GM18868 (cell line): ENCODE results near the gene C4A.
"Not testable (repeated sequence)": the region's sequence is repeated elsewhere in the genome, so short reads cannot be mapped to it uniquely, and the experiment has no call there.

Source experiments
- ATAC-seq: cut with Tn5 transposase; IDR thresholded peaks from one replicate; pipeline ENCODE4 v1.9.1; 2021; ENCODE audit warnings: mild to moderate bottlenecking, moderate library complexity; ENCODE audit not compliant: unreplicated experiment

Gene C4A

DNA sequence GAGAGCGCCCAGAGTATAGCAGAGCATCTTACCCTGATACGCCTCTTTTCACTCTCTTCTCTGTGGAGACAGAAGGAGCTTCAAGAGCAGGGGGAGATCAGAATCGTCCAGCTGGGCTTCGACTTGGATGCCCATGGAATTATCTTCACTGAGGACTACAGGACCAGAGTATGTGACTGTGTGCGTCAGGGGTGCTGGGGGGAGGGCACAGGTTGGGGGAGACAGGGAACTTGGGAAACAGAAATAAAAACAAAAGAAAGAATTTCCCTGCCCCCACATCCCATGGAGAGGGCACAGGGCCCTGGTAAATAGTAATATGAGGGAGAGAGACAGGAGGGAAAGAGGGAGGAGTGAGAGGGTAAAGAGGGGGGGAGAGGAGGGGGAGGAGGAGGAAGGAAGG, 3.0 kb upstream of the C4A start:
- ATAC-seq: no peak

GRCh38 chr6:31979238-31979898, 2.5 kb upstream of the C4A start:
- ATAC-seq: no peak

- not testable (repeated sequence) for ATAC-seq
Observed at GRCh38 chr6:31980195-31980876, 1.5 kb upstream of the C4A start.

- ATAC-seq: not testable (repeated sequence)
Observed at GRCh38 chr6:31980998-31981397, 859 bp upstream of the C4A start.

DNA sequence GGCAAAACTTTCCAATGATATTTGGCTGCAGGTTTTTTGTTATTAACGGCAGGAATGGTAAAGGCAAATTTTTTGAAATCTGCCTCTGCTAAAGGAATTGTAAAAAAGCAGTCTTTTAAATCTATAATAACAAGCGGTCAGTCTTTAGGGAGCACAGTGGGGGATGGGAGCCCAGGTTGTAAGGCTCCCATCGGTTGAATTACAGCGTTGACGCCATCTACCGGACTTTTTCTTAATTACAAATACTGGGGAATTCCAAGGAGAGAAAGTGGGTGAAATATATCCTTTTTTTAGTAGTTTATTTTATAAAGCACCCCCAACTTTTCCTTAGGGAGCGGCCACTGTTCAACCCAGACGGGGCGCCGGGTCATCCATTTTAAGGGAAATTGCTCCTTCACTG, 7.5 kb downstream of the C4A start:
- not testable (repeated sequence) for ATAC-seq

- not testable (repeated sequence) for ATAC-seq
Observed at GRCh38 chr6:31994421-31994820, 12.6 kb downstream of the C4A start.

DNA sequence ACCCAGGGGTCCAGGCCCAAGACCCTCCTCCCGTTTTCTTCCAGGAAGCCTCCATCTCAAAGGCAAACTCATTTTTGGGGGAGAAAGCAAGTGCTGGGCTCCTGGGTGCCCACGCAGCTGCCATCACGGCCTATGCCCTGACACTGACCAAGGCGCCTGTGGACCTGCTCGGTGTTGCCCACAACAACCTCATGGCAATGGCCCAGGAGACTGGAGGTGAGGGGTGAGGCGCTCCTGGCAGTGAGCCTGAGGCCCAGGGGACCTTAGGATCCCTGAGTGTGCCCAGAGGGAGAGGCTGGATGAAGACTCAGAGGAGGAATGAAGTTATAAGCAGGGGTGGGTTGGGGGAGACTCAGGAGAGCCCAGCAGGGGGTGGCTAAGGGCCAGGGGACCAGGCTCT, 14.5 kb downstream of the C4A start:
- not testable (repeated sequence) for ATAC-seq

- ATAC-seq: not testable (repeated sequence)
Observed at GRCh38 chr6:32002546-32003268, 20.9 kb downstream of the C4A start.

- ATAC-seq: not testable (repeated sequence)
Observed at GRCh38 chr6:32003301-32003700, 21.4 kb downstream of the C4A start.

- ATAC-seq: not testable (repeated sequence)
Observed at GRCh38 chr6:32004393-32004792, 22.5 kb downstream of the C4A start.

DNA sequence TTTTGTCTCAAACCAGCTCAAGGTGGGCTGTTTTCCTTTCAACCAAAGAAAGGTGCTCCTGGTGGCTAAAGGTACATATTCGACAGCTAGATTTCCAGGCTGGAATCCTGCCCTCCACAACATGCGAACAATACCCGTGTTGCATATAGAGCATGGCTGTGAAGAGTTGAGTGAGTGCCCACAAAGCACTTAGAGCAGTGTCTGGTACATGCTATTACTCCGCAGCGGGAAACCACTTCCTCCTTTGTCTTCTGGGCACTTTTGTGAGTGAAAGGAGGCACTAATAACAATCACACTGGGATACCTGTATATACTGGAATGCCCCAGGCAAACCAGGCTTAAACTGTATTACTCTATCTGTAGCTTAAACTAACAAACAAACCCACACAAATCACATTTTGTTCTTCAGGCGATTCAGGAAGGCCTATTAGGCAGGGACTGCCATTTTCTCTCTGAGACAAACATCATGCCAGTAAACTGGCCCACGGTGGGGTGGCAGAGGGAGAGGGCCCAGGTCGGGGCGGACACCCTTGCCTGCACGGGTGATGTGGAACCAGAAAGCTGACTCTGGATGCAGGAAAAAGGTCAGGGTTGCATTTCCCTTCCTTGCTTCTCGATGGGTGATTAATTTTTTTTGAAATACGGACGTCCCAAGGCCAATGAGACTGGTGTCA, 23.1 kb downstream of the C4A start:
- ATAC-seq: not testable (repeated sequence)

GRCh38 chr6:32005538-32005880, 23.7 kb downstream of the C4A start:
- ATAC-seq: not testable (repeated sequence)

DNA sequence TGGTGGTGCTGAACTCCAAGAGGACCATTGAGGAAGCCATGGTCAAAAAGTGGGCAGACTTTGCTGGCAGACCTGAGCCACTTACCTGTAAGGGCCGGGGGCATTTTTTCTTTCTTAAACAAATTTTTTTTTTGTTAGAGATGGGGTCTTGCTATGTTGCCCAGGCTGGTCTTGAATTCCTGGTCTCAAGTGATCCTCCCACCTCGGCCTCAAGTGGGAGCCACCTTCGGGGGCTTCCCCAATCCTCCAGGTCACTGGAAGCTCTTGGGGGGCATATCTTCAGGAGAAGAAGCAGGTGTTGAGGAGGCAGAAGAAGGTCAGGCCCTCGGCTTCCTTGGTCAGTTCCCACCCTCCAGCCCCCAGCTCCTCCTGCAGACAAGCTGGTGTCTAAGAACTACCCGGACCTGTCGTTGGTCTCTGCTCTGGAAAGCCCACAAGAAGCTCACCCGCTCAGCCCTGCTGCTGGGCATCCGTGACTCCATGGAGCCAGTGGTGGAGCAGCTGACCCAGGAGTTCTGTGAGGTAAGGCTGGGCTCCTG, 24.2 kb downstream of the C4A start:
- not testable (repeated sequence) for ATAC-seq

DNA sequence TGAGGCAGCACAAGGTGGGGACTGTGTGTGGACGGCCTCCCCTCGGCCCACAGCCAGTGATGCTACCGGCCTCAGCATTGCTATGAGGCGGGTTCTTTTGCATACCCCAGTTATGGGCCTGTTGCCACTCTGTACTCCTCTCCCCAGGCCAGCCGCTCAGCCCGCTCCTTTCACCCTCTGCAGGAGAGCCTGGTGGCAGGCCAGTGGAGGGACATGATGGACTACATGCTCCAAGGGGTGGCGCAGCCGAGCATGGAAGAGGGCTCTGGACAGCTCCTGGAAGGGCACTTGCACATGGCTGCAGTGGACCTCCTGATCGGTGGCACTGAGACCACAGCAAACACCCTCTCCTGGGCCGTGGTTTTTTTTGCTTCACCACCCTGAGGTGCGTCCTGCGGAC, 25.2 kb downstream of the C4A start:
- ATAC-seq: not testable (repeated sequence)

GRCh38 chr6:32008037-32008436, 26.2 kb downstream of the C4A start:
- not testable (repeated sequence) for ATAC-seq

DNA sequence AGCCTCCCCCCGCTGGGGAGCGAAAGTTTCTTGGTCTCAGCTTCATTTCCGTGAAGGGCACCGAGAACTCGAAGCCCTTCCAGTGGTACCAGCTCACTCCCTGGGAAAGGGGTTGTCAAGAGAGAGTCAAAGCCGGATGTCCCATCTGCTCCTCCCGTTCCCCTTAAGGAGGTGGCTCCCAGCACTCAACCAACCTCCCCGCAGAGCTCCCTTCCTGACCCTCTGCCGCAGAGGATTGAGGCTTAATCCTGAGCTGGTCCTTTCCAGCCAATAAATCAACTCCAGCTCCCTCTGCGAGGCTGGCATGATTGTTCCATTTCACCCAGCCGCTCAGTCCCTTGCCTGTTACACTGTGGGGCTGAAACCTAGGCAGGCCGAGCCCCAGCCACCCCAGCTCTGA, 26.8 kb downstream of the C4A start:
- not testable (repeated sequence) for ATAC-seq

DNA sequence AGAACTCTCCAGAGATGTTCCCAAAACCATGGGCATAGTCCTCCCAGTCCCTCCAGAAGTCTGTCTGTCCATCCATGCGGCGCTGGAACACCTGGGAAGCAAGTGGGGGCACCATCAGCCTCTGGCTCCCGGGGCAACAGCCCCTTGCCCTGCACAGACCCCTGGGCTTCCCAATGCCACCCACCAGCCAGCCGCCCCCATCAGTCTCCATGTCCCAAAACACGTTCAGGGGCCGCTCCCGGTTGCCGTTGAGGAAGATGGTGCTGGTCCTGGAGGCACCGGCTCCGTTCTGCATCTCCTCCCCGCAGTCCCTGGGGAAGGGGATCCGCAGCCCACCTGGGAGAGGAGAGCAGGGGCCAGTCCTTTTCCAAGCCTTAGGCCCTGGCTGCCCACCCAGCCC, 27.7 kb downstream of the C4A start:
- not testable (repeated sequence) for ATAC-seq

GRCh38 chr6:32010856-32011530, 29.1 kb downstream of the C4A start:
- not testable (repeated sequence) for ATAC-seq

- ATAC-seq: not testable (repeated sequence)
Observed at GRCh38 chr6:32012941-32013617, 31.2 kb downstream of the C4A start.

DNA sequence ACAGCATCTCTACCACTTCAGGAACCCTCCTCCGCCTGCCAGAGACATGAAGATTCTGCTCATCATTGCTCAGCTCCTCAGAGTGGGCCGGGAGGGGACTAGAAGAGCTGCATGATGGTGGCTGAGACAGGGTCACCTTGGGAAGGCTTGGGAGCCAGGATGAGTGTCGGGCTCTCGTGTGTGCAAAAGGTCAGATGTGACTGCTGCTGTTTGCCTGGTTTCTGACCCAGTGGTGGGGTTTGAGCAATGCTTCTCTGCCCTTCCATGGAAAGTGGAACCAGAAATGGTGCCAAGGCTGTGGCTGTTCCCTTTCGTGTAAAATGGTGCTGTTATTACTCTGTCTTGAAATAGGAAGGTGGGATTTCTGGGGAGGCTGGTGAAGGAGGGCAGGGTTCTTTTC, 31.9 kb downstream of the C4A start:
- not testable (repeated sequence) for ATAC-seq
